Retinal pigment epithelial cell (primary cell): ENCODE results near the gene PTPN22.

Experiments used
- DNase-seq: peaks from one replicate; pipeline ENCODE4 v3.0.0-alpha.2; 2010; ENCODE audit warnings: low read depth
- H3K4me3 ChIP-seq: 2 replicates; pipeline ENCODE4 v1.5.1; 2011; ENCODE audit warnings: mild to moderate bottlenecking, low read length, control low read depth, moderate library complexity
- CTCF ChIP-seq: conservative IDR thresholded peaks from 2 replicates; pipeline ENCODE4 v1.5.1; 2011; ENCODE audit warnings: low read depth, low read length, control low read depth, inconsistent platforms

Gene PTPN22

GRCh38 chr1:113765306-113766230, 105.9 kb downstream of the PTPN22 start:
- DNase-seq = no peak
- TF ChIP-seq CTCF = no peak
- H3K4me3 ChIP-seq = no peak overlapping the region
